Endodermal cell (in vitro differentiated cells): ENCODE results near the gene CRYBG3. TPM values are rescaled to one million over a fixed set of nuclear protein-coding genes. Genes with fewer than 3 reads are reported as not detected.

Source experiments
- DNase-seq: peaks from one replicate; pipeline ENCODE4 v3.0.0-alpha.2; 2017
- H3K27ac ChIP-seq: 2 replicates; pipeline ENCODE4 v1.5.1; 2013; ENCODE audit warnings: mild to moderate bottlenecking, low read depth, low read length, moderate library complexity
- H3K27me3 ChIP-seq: 2 replicates; pipeline ENCODE4 v1.6.1; 2013; ENCODE audit warnings: mild to moderate bottlenecking, low read length, moderate library complexity; ENCODE audit not compliant: insufficient read depth, control insufficient read depth, poor library complexity, severe bottlenecking
- H3K36me3 ChIP-seq: 2 replicates; pipeline ENCODE4 v1.7.0; 2013; ENCODE audit warnings: mild to moderate bottlenecking, low read length, moderate library complexity; ENCODE audit not compliant: control insufficient read depth, insufficient read depth
- H3K4me1 ChIP-seq: one replicate; pipeline ENCODE4 v1.7.0; 2013; ENCODE audit warnings: low read length; ENCODE audit not compliant: control insufficient read depth, insufficient read depth
- H3K4me3 ChIP-seq: 2 replicates; pipeline ENCODE4 v1.5.1; 2013; ENCODE audit warnings: mild to moderate bottlenecking, low read length, moderate library complexity
- H3K9ac ChIP-seq: 2 replicates; pipeline ENCODE4 v1.6.1; 2013; ENCODE audit warnings: mild to moderate bottlenecking, low read length, moderate library complexity; ENCODE audit not compliant: poor library complexity, severe bottlenecking; ENCODE audit errors: extremely low read depth
- H3K9me3 ChIP-seq: 2 replicates; pipeline ENCODE4 v1.6.1; 2013; ENCODE audit warnings: mild to moderate bottlenecking, low read length, moderate library complexity; ENCODE audit not compliant: control insufficient read depth
- H3K27ac Mint-ChIP-seq: 2 replicates; pipeline ENCODE4 v1.8.0; 2020; ENCODE audit warnings: mixed read lengths
- H3K27me3 Mint-ChIP-seq: 2 replicates; pipeline ENCODE4 v1.8.0; 2021; ENCODE audit warnings: mild to moderate bottlenecking, mixed read lengths; ENCODE audit not compliant: insufficient read depth
- H3K36me3 Mint-ChIP-seq: 2 replicates; pipeline ENCODE4 v1.8.0; 2020; ENCODE audit warnings: low read depth, mixed read lengths
- H3K4me1 Mint-ChIP-seq: 2 replicates; pipeline ENCODE4 v1.8.0; 2020; ENCODE audit warnings: mixed read lengths
- H3K4me3 Mint-ChIP-seq: 2 replicates; pipeline ENCODE4 v1.8.0; 2020; ENCODE audit warnings: mild to moderate bottlenecking, moderate library complexity, mixed read lengths
- H3K9me3 Mint-ChIP-seq: 2 replicates; pipeline ENCODE4 v1.8.0; 2020; ENCODE audit warnings: mild to moderate bottlenecking, mixed read lengths
- WGBS, 2 experiments: methylation state at CpG; one replicate each; pipeline versions ENCODE4 v1.1.5 to v1.1.7; 2013; ENCODE audit warnings: missing lambda C conversion rate in 2 of 2, mixed read lengths in 1 of 2; ENCODE audit not compliant: insufficient coverage in 1 of 2, insufficient read length in 1 of 2; 5-methylcytosine and 5-hydroxymethylcytosine counted together
- total RNA-seq, 2 donors: library from RNA; stranded (reverse); fragmentation: NEBNext Ultra II Directional in 1 of 2; extraction: Animal tissue kit (Norgen Biotek cat#: 25700) in 1 of 2; gene quantifications; 2 replicates in 1 of 2; 3 replicates in 1 of 2; pipeline ENCODE4 v1.2.1, GENCODE V29; 2021
- TF ChIP-seq, protein P1 (sequence below): fragments of 200-600 bp; sonication (generic); conservative IDR thresholded peaks from 2 replicates; pipeline ENCODE4 v1.5.0; 2021; ENCODE audit warnings: antibody characterized with exemption, mild to moderate bottlenecking

The CRYBG3 gene
- total RNA-seq, 2 donors from 2014 or later = 9.7 to 10.8 TPM

- 98 to 100% methylated on average over 2 to 3 of the region's 3 CpGs for WGBS, 2 experiments
- H3K9me3 ChIP-seq = no peaks in the 10 kb centered on the region
- Mint-ChIP-seq H3K4me3 (no peak overlapping the region), H3K4me1 (no peaks in the 10 kb centered on the region), H3K36me3 (peaks cover 21% of the 10 kb centered on the region), H3K27ac (no peak overlapping the region), H3K9me3 (no peaks in the 10 kb centered on the region), H3K27me3 (no peaks in the 10 kb centered on the region)
- no peak overlapping the region for H3K4me3 ChIP-seq
- TF ChIP-seq, protein P1, sequence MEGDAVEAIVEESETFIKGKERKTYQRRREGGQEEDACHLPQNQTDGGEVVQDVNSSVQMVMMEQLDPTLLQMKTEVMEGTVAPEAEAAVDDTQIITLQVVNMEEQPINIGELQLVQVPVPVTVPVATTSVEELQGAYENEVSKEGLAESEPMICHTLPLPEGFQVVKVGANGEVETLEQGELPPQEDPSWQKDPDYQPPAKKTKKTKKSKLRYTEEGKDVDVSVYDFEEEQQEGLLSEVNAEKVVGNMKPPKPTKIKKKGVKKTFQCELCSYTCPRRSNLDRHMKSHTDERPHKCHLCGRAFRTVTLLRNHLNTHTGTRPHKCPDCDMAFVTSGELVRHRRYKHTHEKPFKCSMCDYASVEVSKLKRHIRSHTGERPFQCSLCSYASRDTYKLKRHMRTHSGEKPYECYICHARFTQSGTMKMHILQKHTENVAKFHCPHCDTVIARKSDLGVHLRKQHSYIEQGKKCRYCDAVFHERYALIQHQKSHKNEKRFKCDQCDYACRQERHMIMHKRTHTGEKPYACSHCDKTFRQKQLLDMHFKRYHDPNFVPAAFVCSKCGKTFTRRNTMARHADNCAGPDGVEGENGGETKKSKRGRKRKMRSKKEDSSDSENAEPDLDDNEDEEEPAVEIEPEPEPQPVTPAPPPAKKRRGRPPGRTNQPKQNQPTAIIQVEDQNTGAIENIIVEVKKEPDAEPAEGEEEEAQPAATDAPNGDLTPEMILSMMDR = no peak
- no peaks in the 10 kb centered on the region for H3K4me1 ChIP-seq
- DNase-seq = no peak
- H3K36me3 ChIP-seq = no peaks in the 10 kb centered on the region
- H3K27ac ChIP-seq = no peak overlapping the region
- no peaks in the 10 kb centered on the region for H3K27me3 ChIP-seq
- H3K9ac ChIP-seq = no peak overlapping the region
Measured at GRCh38 chr3:97956051-97956450, 134.2 kb downstream of the CRYBG3 start.

DNA sequence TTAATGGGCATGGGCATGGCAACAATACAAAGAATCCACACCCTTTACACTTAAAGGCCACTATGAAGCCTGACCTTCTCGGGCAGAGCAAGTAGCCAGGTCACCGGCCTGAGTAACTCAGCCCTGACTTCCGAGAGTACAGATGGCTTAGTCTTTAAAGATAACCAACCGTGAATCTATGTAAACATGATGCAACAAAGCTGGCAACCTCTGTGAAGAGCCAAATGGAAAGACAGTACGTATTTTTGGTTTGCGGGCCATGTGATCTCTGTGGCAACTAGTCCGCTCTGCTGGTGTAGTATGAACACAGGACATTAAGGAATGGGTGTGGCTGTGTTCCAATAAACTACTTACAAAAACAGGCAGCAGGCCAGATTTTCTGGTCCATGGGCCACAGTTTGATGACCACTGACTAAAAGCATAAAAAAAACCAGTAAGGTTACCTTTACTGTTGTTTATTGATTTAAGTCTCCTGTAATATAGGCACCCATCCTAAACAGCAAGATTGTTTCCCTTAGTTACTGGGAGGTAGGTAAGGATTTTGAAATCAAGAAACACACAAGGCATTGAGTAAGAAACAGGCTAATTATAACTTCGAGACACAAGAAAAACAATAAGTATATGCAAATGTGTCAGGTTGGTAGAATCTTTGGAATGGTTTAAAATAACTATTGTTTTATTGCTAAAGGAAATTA, 136.0 kb downstream of the CRYBG3 start:
- Mint-ChIP-seq H3K9me3 (no peaks in the 10 kb centered on the region), H3K27me3 (no peaks in the 10 kb centered on the region), H3K4me3 (no peak overlapping the region), H3K4me1 (no peaks in the 10 kb centered on the region), H3K27ac (no peak overlapping the region), H3K36me3 (peaks cover 21% of the 10 kb centered on the region)
- Histone ChIP-seq H3K9ac (no peak overlapping the region), H3K36me3 (no peaks in the 10 kb centered on the region), H3K27ac (no peak overlapping the region), H3K4me3 (no peak overlapping the region), H3K9me3 (no peaks in the 10 kb centered on the region), H3K27me3 (no peaks in the 10 kb centered on the region), H3K4me1 (no peaks in the 10 kb centered on the region)
- 94 to 98% methylated on average over 7 to 8 of the region's 8 CpGs for WGBS, 2 experiments
- TF ChIP-seq, protein P1 = no peak
- no peak for DNase-seq

- TF ChIP-seq, protein P1 = no peak
- Histone ChIP-seq H3K4me1 (no peaks in the 10 kb centered on the region), H3K27me3 (no peaks in the 10 kb centered on the region), H3K9me3 (no peaks in the 10 kb centered on the region), H3K36me3 (no peaks in the 10 kb centered on the region), H3K9ac (no peak overlapping the region), H3K27ac (no peak overlapping the region), H3K4me3 (no peak overlapping the region)
- DNase-seq = no peak
- Mint-ChIP-seq H3K4me1 (no peaks in the 10 kb centered on the region), H3K27ac (no peak overlapping the region), H3K36me3 (peaks cover 17% of the 10 kb centered on the region), H3K27me3 (no peaks in the 10 kb centered on the region), H3K4me3 (no peak overlapping the region), H3K9me3 (no peaks in the 10 kb centered on the region)
- 87 to 90% methylated on average over 2 of the region's 2 CpGs for WGBS, 2 experiments
Measured at GRCh38 chr3:97958396-97958795, 136.6 kb downstream of the CRYBG3 start.
